ENCODE measurements around the gene PTPRM. TPM values are rescaled to one million over a fixed set of nuclear protein-coding genes. Genes with fewer than 3 reads are reported as not detected.

PTPRM gene
- polyA plus RNA-seq, 1 donor (not counting 4 experiments of a cell fraction or from before 2014, with no cell fraction given): 54.5 TPM

GRCh38 chr18:7737550-7737949 lies 170.4 kb downstream of the PTPRM start:
- DNase-seq (ENCODE audit: low read depth, low spot score) (no peak), FAIRE-seq (no peak)
- H3K79me2 ChIP-seq (ENCODE audit: control insufficient read depth, insufficient read depth, low read length): no peaks in the 10 kb centered on the region
- no peaks in the 10 kb centered on the region for H4K20me1 ChIP-seq (ENCODE audit: control insufficient read depth, extremely low read depth, insufficient read depth, low read length)
- no peaks in the 10 kb centered on the region for H3K36me3 ChIP-seq (ENCODE audit: control insufficient read depth in 2 of 2, extremely low read depth in 1 of 2, insufficient read depth in 2 of 2, low read length in 2 of 2)
- no peak overlapping the region for H3K4me3 ChIP-seq (ENCODE audit: control insufficient read depth in 2 of 3, extremely low read depth in 1 of 3, insufficient read depth in 2 of 3, low read depth in 1 of 3, low read length in 3 of 3)
- no peak overlapping the region for H3K27ac ChIP-seq (ENCODE audit: control insufficient read depth, insufficient read depth, low read length)
- H3K9me3 ChIP-seq (ENCODE audit: control insufficient read depth, low read depth, low read length): no peaks in the 10 kb centered on the region
- peaks cover 11% of the 10 kb centered on the region for H3K4me1 ChIP-seq (ENCODE audit: control insufficient read depth, extremely low read depth, insufficient read depth, low read length)
- H2AFZ ChIP-seq (ENCODE audit: control insufficient read depth, low read length): no peak overlapping the region
- TF ChIP-seq, protein P1, sequence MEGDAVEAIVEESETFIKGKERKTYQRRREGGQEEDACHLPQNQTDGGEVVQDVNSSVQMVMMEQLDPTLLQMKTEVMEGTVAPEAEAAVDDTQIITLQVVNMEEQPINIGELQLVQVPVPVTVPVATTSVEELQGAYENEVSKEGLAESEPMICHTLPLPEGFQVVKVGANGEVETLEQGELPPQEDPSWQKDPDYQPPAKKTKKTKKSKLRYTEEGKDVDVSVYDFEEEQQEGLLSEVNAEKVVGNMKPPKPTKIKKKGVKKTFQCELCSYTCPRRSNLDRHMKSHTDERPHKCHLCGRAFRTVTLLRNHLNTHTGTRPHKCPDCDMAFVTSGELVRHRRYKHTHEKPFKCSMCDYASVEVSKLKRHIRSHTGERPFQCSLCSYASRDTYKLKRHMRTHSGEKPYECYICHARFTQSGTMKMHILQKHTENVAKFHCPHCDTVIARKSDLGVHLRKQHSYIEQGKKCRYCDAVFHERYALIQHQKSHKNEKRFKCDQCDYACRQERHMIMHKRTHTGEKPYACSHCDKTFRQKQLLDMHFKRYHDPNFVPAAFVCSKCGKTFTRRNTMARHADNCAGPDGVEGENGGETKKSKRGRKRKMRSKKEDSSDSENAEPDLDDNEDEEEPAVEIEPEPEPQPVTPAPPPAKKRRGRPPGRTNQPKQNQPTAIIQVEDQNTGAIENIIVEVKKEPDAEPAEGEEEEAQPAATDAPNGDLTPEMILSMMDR (optimal IDR thresholded peaks at IDR 0.05 in 1 of 3, IDR thresholded peaks at IDR 0.05 in 1 of 3, conservative IDR thresholded peaks at IDR 0.05 in 1 of 3; ENCODE audit: extremely low read depth in 1 of 3, insufficient read depth in 2 of 3, low read length in 3 of 3): no peak
- no peak for TF ChIP-seq EZH2 (IDR thresholded peaks at IDR 0.05; ENCODE audit: low read length)
- no peak overlapping the region for H3K4me2 ChIP-seq (ENCODE audit: control insufficient read depth, extremely low read depth, insufficient read depth, low read depth, low read length)
- no peaks in the 10 kb centered on the region for H3K9me1 ChIP-seq (ENCODE audit: control insufficient read depth, extremely low read depth, insufficient read depth, low read length)
- H3K9ac ChIP-seq (ENCODE audit: control insufficient read depth, extremely low read depth, insufficient read depth, low read length): no peak overlapping the region
- no peaks in the 10 kb centered on the region for H3K27me3 ChIP-seq (ENCODE audit: control insufficient read depth, extremely low read depth, insufficient read depth, low read length)
- dilution Hi-C loops (cut with MboI; ENCODE audit: extremely low pct_ligation_motif_present, low sequenced_read_pairs): no loop called here

- Histone ChIP-seq H3K4me3 (ENCODE audit: control insufficient read depth in 2 of 3, extremely low read depth in 1 of 3, insufficient read depth in 2 of 3, low read depth in 1 of 3, low read length in 3 of 3) (no peak overlapping the region), H3K27ac (ENCODE audit: control insufficient read depth, insufficient read depth, low read length) (no peak overlapping the region), H3K4me1 (ENCODE audit: control insufficient read depth, extremely low read depth, insufficient read depth, low read length) (no peaks in the 10 kb centered on the region), H4K20me1 (ENCODE audit: control insufficient read depth, extremely low read depth, insufficient read depth, low read length) (no peaks in the 10 kb centered on the region), H3K9me1 (ENCODE audit: control insufficient read depth, extremely low read depth, insufficient read depth, low read length) (no peaks in the 10 kb centered on the region), H3K9ac (ENCODE audit: control insufficient read depth, extremely low read depth, insufficient read depth, low read length) (no peak overlapping the region), H2AFZ (ENCODE audit: control insufficient read depth, low read length) (no peak overlapping the region), H3K4me2 (ENCODE audit: control insufficient read depth, extremely low read depth, insufficient read depth, low read depth, low read length) (no peak overlapping the region), H3K9me3 (ENCODE audit: control insufficient read depth, low read depth, low read length) (no peaks in the 10 kb centered on the region), H3K79me2 (ENCODE audit: control insufficient read depth, insufficient read depth, low read length) (no peaks in the 10 kb centered on the region), H3K36me3 (ENCODE audit: control insufficient read depth in 2 of 2, extremely low read depth in 1 of 2, insufficient read depth in 2 of 2, low read length in 2 of 2) (no peaks in the 10 kb centered on the region), H3K27me3 (ENCODE audit: control insufficient read depth, extremely low read depth, insufficient read depth, low read length) (no peaks in the 10 kb centered on the region)
- dilution Hi-C loops (cut with MboI; ENCODE audit: extremely low pct_ligation_motif_present, low sequenced_read_pairs): no loop called here
- no peak for FAIRE-seq
- TF ChIP-seq, protein P1 (optimal IDR thresholded peaks at IDR 0.05 in 1 of 3, IDR thresholded peaks at IDR 0.05 in 1 of 3, conservative IDR thresholded peaks at IDR 0.05 in 1 of 3; ENCODE audit: extremely low read depth in 1 of 3, insufficient read depth in 2 of 3, low read length in 3 of 3): no peak
- no peak for TF ChIP-seq EZH2 (IDR thresholded peaks at IDR 0.05; ENCODE audit: low read length)
- no peak for DNase-seq (ENCODE audit: low read depth, low spot score)
Observed at GRCh38 chr18:7740821-7741220, 173.7 kb downstream of the PTPRM start.
